T-helper 22 cell (primary cell): ENCODE data around the gene SLC6A5.

Experiments
- DNase-seq: peaks from one replicate; pipeline ENCODE4 v3.0.0-alpha.2; 2020; ENCODE audit warnings: low read depth

SLC6A5 gene

GRCh38 chr11:20596205-20597153, 2.9 kb upstream of the SLC6A5 start:
- DNase-seq, result no peak

DNA sequence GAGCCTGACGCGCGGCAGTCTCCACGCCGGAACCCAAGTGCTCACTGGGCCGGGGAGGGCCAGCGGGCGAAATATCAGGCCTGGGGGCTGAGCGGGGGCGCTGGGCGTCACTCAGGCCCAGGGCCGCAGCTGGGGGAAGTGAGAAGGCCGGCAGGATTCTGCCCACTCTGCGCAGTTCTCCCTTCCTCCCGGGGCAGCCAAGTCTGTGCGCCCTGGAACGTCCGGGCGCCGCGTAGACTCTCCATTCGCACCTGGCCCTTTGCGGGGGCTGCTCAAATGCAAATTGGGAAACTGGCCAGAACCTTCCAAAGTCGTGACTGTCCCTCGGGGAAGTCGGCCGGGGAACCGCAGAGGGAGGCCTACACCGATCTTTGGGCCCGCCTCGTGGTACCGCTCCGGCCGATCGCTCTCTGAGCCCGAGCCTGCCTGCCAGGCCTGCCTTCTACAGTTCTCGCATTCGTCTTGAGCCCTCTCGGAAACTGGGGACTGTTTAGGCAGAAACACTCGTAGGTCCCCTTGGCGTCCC, 2.2 kb upstream of the SLC6A5 start:
- DNase-seq, result no peak

- DNase-seq, result no peak
These were observed 1.5 kb upstream of the SLC6A5 start for GRCh38 chr11:20597680-20598484.

DNA sequence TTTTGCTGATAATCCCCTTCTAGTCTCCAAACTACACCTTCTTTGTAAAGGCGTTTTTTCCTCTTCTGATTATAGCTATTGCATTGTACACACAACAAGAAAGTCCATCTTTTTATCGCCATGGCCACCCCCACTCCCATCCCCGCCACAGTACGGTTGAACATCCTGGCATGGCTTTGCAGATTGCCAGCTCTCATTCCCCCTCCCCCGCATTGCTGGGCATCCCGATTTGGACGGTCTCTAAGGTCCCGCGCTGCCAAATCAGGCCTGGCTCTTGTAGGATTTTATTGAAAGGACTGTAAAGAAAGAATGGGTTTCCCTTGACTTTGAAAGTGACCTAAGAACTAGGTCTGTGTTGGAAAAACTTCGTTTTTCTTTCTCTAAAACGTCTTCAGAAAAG, 916 bp upstream of the SLC6A5 start:
- DNase-seq, result no peak

GRCh38 chr11:20600020-20600346, 575 bp downstream of the SLC6A5 start:
- no peak for DNase-seq

DNA sequence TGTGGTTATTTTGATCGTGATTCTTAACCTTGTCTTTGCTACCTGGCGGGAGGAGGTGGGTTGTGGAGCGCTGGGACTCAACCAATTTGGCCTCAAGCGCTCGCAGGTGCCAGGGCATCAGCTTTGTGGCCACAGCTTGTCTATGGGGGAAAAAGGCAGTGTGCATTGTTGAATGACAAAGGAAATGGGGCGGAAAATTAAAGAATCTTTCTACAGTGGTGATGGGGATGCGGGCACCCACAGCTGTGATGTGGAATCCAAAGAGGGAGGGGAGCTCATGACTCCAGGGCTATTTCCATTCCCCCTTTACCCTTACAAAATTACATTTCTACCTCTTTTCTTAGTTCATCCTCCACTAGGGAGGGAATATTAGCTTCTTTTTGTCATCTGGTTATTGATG, 1.1 kb downstream of the SLC6A5 start:
- DNase-seq, result no peak

DNA sequence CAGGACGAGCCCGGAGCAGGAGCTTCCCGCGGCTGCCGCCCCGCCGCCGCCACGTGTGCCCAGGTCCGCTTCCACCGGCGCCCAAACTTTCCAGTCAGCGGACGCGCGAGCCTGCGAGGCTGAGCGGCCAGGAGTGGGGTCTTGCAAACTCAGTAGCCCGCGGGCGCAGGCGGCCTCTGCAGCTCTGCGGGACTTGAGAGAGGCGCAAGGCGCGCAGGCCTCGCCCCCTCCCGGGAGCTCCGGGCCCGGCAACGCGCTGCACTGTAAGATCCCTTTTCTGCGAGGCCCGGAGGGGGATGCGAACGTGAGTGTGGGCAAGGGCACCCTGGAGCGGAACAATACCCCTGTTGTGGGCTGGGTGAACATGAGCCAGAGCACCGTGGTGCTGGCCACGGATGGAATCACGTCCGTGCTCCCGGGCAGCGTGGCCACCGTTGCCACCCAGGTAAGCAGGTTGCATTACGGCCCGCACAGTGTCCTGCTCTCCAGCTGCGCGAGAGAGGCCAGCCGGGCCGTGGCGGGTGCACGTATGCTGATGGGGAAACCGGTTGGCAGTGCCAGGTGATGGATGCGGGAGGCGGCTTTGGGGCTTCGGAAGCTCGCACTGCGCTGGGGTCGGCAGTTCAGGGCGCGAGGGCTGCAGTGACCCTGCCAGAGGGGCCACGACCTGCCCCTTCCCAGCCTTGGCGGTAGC, 2.0 kb downstream of the SLC6A5 start:
- no peak for DNase-seq

- DNase-seq, result no peak
These were observed 4.9 kb downstream of the SLC6A5 start for GRCh38 chr11:20604295-20604803.

DNA sequence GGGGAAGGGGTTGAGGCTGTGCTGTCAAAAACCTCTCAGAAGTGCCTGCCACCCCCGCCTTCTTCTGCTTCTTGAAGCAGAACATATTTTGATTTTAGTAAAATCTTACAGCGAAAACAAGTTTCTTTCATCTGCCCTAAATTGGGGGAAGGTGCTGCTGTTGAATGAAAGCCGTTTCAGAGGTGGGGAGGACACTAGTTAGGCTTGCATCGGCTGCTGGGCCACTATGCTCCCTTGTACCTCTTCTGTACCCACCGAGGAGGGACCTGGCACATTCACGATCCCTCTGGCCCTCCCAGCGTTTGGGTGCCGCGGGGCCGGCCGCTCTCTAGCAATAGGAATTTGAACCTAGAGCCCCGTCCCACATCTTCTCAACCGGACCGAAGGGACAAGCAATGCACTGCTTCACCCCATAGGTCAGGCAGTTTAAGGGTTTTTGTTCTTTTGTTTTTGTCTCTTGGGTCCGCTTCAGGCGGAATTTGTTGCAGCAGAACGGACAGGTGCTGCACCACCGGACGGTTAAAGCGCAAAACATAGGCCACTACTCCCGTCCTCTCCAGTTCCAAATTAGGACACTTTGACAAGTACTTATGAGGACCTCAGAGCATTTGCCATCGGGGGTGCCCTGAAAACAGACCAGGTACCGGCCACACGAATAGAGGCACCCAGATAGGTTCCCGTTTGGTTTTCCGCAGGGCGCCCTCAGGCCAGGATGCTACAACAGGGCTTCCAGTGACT, 5.6 kb downstream of the SLC6A5 start:
- no peak for DNase-seq

- DNase-seq, result no peak
These were observed 6.2 kb downstream of the SLC6A5 start for GRCh38 chr11:20605602-20606091.

- DNase-seq, result no peak
These were observed 9.5 kb downstream of the SLC6A5 start for GRCh38 chr11:20608934-20609333.

DNA sequence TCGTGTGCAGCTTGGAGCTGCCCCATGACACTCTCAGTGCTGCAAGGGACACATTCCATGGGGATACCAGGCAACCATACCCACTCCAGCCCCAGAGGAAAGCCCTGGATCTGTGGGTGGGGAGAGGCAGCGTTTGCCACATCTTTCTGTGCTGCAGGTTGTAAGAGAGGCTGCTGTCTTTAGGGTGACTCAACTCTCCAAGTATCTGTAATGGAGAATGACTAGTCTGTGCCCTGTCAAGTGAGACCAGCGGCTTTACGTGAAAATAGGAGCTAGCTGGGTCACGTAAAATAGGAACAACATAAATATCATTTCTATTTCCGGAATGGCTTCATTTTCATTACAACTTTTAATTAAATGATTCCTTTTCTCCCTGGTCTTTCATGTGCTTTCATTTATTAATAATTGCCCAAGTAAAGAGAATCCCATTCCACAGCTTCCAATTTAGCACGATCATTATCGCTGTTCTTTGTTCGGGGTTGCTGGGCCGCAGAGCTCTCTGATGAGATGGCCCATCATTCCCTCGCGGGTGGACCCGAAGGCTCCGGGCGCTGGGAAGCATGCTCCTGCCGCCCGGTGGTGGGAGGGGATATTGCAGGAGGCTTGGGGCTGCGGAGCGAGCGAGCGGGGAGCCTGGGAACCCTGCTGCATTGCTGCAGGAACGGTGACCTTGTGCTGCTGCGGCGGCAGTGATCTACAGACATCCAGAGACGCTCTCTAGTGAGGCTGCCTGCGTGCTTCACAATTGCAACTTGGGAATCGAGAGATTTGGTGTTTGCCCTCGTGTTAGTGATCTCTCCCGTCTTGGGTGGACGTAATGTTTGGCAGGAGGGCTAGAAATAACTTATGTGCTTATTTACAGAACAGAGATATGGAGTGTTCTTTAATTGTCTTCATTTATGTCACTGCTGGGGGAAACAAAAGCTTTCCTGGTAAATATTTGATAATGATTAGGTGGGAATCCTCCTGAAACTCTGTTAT, 10.6 kb downstream of the SLC6A5 start:
- DNase-seq, result no peak

GRCh38 chr11:20610825-20611224, 11.4 kb downstream of the SLC6A5 start:
- DNase-seq, result no peak

GRCh38 chr11:20611445-20611844, 12.0 kb downstream of the SLC6A5 start:
- DNase-seq, result no peak

GRCh38 chr11:20611892-20612291, 12.5 kb downstream of the SLC6A5 start:
- DNase-seq, result no peak

DNA sequence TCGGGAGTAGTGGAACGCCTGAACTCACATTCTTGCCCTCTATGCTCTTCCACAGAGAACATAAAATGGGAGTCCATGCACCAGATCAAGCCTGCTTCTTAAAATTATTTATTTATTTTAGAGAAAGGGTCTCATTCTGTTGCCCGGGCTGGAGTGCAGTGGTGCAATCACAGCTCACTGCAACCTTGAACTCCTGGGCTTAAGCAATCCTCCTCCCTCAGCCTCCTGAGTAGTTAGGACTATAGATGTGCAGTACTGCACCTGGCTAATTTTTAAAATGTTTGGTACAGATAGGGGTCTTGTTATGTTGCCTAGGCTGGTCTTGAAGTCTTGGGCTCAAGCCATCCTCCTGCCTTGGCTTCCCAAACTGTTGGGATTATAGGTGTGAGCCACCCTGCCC, 13.0 kb downstream of the SLC6A5 start:
- DNase-seq, result no peak

DNA sequence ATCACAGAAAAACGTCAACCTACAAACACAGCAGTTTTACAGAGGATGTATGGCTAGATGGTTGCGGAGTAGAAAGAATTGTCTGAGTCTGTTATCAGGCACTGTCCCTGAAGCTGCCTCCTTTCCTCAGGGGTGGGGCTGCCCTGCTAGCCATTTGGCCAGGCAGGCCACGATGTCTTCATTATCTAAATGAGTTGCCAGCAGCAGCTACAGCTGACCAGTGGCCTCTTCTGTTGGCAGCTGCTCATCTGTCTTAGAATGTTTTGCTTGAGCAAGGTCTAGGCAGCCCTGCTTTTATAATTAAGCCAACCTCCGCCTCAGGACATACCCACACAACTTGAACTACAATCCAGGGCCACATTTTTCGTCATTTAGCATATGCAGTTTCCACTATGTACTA, 17.5 kb downstream of the SLC6A5 start:
- no peak for DNase-seq

DNA sequence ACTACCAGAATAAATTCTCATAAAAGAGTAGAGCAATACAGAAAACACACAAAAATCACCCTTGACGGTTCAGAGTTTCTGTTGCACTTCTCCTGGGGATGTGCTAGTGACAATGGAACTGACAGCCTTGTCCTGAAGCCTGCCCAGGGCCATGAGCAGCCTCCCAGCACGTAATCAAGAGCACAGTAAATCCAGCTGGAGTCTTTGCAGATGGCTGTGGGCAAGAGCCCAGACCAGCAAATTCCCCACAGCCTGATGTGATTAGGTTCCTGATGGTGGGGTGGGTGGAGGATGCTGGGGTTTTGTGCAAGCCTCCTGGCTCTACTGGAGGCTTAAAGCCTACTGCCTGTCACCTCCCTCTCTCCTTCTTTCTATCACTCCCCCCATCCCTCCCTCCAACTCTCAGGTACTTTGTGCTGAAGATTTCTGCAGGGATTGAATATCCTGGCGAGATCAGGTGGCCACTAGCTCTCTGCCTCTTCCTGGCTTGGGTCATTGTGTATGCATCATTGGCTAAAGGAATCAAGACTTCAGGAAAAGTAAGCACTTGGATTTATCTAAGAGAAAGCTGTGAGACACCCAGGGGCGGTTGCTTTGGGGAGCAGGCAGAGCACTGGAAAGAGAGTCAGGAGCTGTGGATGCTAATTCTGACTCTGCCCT, 18.1 kb downstream of the SLC6A5 start:
- DNase-seq, result no peak

GRCh38 chr11:20618083-20618482, 18.7 kb downstream of the SLC6A5 start:
- DNase-seq, result no peak

DNA sequence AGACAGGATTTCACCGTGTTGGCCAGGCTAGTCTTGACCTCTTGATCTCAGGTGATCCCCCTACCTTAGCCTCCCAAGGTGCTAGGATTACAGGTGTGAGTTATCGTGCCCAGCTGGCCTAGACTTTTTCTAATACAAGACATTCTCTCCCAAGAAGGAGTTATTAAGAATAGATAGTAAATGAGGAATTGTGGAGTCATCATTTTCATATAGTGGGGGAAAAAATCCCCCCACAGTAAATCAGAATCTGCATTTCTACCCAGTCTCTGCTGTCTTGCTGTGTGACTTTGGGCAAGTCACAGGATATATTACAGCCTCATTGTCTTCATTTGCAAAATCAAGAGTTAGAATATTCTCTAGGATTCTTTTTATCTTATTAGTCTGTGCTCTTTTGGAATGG, 21.6 kb downstream of the SLC6A5 start:
- no peak for DNase-seq
